GM19043 (cell line): Measurements from ENCODE around the gene CATSPER3.

Experiments used
- ATAC-seq: cut with Tn5 transposase; IDR thresholded peaks from one replicate; pipeline ENCODE4 v1.9.1; 2021; ENCODE audit warnings: low read depth; ENCODE audit not compliant: unreplicated experiment

The CATSPER3 gene

GRCh38 chr5:135027697-135028615, 60.2 kb downstream of the CATSPER3 start:
- no peak for ATAC-seq

- ATAC-seq, result no peak
These were observed 61.2 kb downstream of the CATSPER3 start for GRCh38 chr5:135028791-135029476.

GRCh38 chr5:135029477-135030122, 61.9 kb downstream of the CATSPER3 start:
- ATAC-seq, result no peak

GRCh38 chr5:135030123-135030955, 62.6 kb downstream of the CATSPER3 start:
- ATAC-seq, result no peak

GRCh38 chr5:135030956-135031812, 63.5 kb downstream of the CATSPER3 start:
- no peak for ATAC-seq

GRCh38 chr5:135031813-135032694, 64.3 kb downstream of the CATSPER3 start:
- ATAC-seq, result no peak

- no peak for ATAC-seq
These were observed 64.9 kb downstream of the CATSPER3 start for GRCh38 chr5:135032695-135032998.

- no peak for ATAC-seq
These were observed 65.5 kb downstream of the CATSPER3 start for GRCh38 chr5:135032999-135033861.

- ATAC-seq, result no peak
These were observed 66.2 kb downstream of the CATSPER3 start, which contains the start of gene PITX1 for GRCh38 chr5:135033901-135034235. Gene PITX1 (minus strand): TSS chr5:135034228. CDS start chr5:135033881, 347 bp downstream.

GRCh38 chr5:135034236-135034962, 66.7 kb downstream of the CATSPER3 start:
- no peak for ATAC-seq

- ATAC-seq, result no peak
These were observed 67.4 kb downstream of the CATSPER3 start for GRCh38 chr5:135034963-135035677.

GRCh38 chr5:135035678-135036030, 67.9 kb downstream of the CATSPER3 start:
- ATAC-seq, result no peak

- no peak for ATAC-seq
These were observed 68.7 kb downstream of the CATSPER3 start for GRCh38 chr5:135036405-135036804.

- no peak for ATAC-seq
These were observed 70.0 kb downstream of the CATSPER3 start for GRCh38 chr5:135037519-135038204.

- no peak for ATAC-seq
These were observed 70.6 kb downstream of the CATSPER3 start for GRCh38 chr5:135038205-135038812.
